ENCODE measurements around the gene ZNF865. TPM values are rescaled to one million over a fixed set of nuclear protein-coding genes. Genes with fewer than 3 reads are reported as not detected.

The ZNF865 gene
- total and polyA plus RNA-seq, 2 donors (not counting 1 experiment from before 2014, with no cell fraction given) = 1.2 TPM

GRCh38 chr19:55600662-55601028 lies 4.8 kb upstream of the ZNF865 start:
- Histone ChIP-seq H4K20me1 (ENCODE audit: control insufficient read depth, extremely low read depth, insufficient read depth, low read length) (no peaks in the 10 kb centered on the region), H3K4me3 (replicated peaks in 1 of 4; ENCODE audit: control extremely low read depth in 1 of 4, insufficient read depth in 1 of 4, low read depth in 3 of 4, low read length in 4 of 4) (peak overlapping the region; percentile 55 to 81 (median 63)), H3K4me2 (ENCODE audit: extremely low read depth, insufficient read depth, low read length) (peak overlapping the region; percentile 81), H3K27me3 (ENCODE audit: control insufficient read depth, insufficient read depth, low read length) (no peaks in the 10 kb centered on the region), H3K4me1 (ENCODE audit: control insufficient read depth, extremely low read depth, insufficient read depth, low read length) (peaks cover 6% of the 10 kb centered on the region), H2AFZ (ENCODE audit: low read length) (no peak overlapping the region), H3K27ac (ENCODE audit: insufficient read depth, low read length) (no peak overlapping the region), H3K9me3 (ENCODE audit: control insufficient read depth, insufficient read depth, low read depth, low read length) (no peaks in the 10 kb centered on the region), H3K36me3 (ENCODE audit: control insufficient read depth, insufficient read depth, low read length) (peaks cover 8% of the 10 kb centered on the region), H3K9ac (ENCODE audit: insufficient read depth, low read length) (peak overlapping the region; percentile 86), H3K79me2 (ENCODE audit: control insufficient read depth, insufficient read depth, low read length) (peaks cover 5% of the 10 kb centered on the region)
- TF ChIP-seq CTCF (conservative IDR thresholded peaks at IDR 0.05 in 1 of 2, IDR thresholded peaks at IDR 0.05 in 1 of 2; ENCODE audit: low read depth in 1 of 2, low read length in 2 of 2) = no peak
- TF ChIP-seq EZH2 (IDR thresholded peaks at IDR 0.05; ENCODE audit: low read length, missing control alignments) = no peak
- no peak for DNase-seq (ENCODE audit: low read depth in 2 of 2)

DNA sequence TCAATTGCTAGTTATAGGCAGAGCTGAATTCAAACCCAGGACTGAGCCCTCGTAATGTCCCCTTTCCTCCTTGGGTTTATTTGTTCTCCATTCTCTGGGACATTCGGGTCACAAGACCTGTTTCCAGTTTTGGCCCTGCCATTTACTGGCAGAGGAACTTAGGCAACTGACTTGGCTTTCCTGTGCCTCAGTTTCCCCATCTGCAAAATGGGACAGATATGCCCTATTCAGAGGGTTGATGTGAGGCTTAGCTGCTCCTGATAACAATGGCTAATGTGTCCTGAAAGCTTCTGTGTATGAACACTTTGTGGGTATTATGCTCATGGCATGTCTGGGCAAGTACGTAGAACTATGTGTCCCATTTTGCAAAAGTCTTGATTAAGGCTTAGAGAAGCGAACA lies 4.4 kb upstream of the ZNF865 start:
- Histone ChIP-seq H4K20me1 (ENCODE audit: control insufficient read depth, extremely low read depth, insufficient read depth, low read length) (no peaks in the 10 kb centered on the region), H3K27me3 (ENCODE audit: control insufficient read depth, insufficient read depth, low read length) (no peaks in the 10 kb centered on the region), H3K36me3 (ENCODE audit: control insufficient read depth, insufficient read depth, low read length) (peaks cover 7% of the 10 kb centered on the region), H3K79me2 (ENCODE audit: control insufficient read depth, insufficient read depth, low read length) (peaks cover 9% of the 10 kb centered on the region), H3K4me1 (ENCODE audit: control insufficient read depth, extremely low read depth, insufficient read depth, low read length) (peaks cover 6% of the 10 kb centered on the region), H2AFZ (ENCODE audit: low read length) (no peak overlapping the region), H3K4me2 (ENCODE audit: extremely low read depth, insufficient read depth, low read length) (peak overlapping the region; percentile 81), H3K4me3 (replicated peaks in 1 of 4; ENCODE audit: control extremely low read depth in 1 of 4, insufficient read depth in 1 of 4, low read depth in 3 of 4, low read length in 4 of 4) (peak overlapping the region; percentile 55 to 81 (median 63)), H3K9ac (ENCODE audit: insufficient read depth, low read length) (no peak overlapping the region), H3K9me3 (ENCODE audit: control insufficient read depth, insufficient read depth, low read depth, low read length) (no peaks in the 10 kb centered on the region), H3K27ac (ENCODE audit: insufficient read depth, low read length) (no peak overlapping the region)
- no peak for DNase-seq (ENCODE audit: low read depth in 2 of 2)
- no peak for TF ChIP-seq CTCF (conservative IDR thresholded peaks at IDR 0.05 in 1 of 2, IDR thresholded peaks at IDR 0.05 in 1 of 2; ENCODE audit: low read depth in 1 of 2, low read length in 2 of 2)
- TF ChIP-seq EZH2 (IDR thresholded peaks at IDR 0.05; ENCODE audit: low read length, missing control alignments) = no peak

DNA sequence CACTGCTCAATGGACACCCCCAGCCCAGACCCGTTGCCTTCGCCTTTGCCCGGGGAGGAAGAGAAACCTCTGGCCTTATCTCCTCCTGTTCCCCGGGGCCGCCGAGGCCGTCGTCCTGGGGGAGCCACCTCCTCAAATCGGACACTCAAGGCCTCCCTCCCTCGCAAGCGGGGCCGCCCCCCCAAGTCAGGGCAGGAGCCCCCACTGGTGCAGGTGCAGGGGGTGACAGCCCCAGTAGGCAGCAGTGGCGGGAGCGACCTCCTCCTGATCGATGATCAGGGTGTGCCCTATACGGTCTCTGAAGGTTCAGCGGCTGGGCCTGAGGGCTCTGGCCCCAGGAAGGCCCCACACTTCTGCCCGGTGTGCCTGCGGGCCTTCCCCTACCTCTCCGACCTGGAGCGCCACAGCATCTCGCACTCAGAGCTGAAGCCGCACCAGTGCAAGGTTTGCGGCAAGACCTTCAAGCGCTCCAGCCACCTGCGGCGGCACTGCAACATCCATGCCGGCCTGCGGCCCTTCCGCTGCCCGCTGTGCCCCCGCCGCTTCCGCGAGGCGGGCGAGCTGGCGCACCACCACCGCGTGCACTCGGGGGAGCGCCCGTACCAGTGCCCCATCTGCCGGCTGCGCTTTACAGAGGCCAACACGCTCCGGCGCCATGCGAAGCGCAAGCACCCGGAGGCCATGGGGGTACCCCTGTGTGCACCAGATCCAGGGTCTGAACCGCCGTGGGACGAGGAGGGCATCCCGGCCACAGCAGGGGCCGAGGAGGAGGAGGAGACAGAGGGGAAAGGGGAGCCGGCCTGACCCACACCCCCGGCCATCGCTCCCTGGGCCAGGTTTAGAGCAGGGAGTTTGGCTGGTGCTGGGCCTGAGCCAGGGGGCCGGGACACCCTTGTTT lies 3.1 kb upstream of the ZNF865 start:
- H3K4me1 ChIP-seq (ENCODE audit: control insufficient read depth, extremely low read depth, insufficient read depth, low read length) = peaks cover 10% of the 10 kb centered on the region
- H3K9ac ChIP-seq (ENCODE audit: insufficient read depth, low read length) = no peak overlapping the region
- no peaks in the 10 kb centered on the region for H4K20me1 ChIP-seq (ENCODE audit: control insufficient read depth, extremely low read depth, insufficient read depth, low read length)
- peaks cover 4% of the 10 kb centered on the region for H3K36me3 ChIP-seq (ENCODE audit: control insufficient read depth, insufficient read depth, low read length)
- no peaks in the 10 kb centered on the region for H3K27me3 ChIP-seq (ENCODE audit: control insufficient read depth, insufficient read depth, low read length)
- no peak overlapping the region for H2AFZ ChIP-seq (ENCODE audit: low read length)
- no peaks in the 10 kb centered on the region for H3K9me3 ChIP-seq (ENCODE audit: control insufficient read depth, insufficient read depth, low read depth, low read length)
- DNase-seq (ENCODE audit: low read depth in 2 of 2) = no peak
- no peak overlapping the region for H3K4me3 ChIP-seq (replicated peaks in 1 of 4; ENCODE audit: control extremely low read depth in 1 of 4, insufficient read depth in 1 of 4, low read depth in 3 of 4, low read length in 4 of 4)
- no peak overlapping the region for H3K4me2 ChIP-seq (ENCODE audit: extremely low read depth, insufficient read depth, low read length)
- TF ChIP-seq CTCF (conservative IDR thresholded peaks at IDR 0.05 in 1 of 2, IDR thresholded peaks at IDR 0.05 in 1 of 2; ENCODE audit: low read depth in 1 of 2, low read length in 2 of 2) (no peak), EZH2 (IDR thresholded peaks at IDR 0.05; ENCODE audit: low read length, missing control alignments) (no peak)
- H3K27ac ChIP-seq (ENCODE audit: insufficient read depth, low read length) = no peak overlapping the region
- peaks cover 20% of the 10 kb centered on the region for H3K79me2 ChIP-seq (ENCODE audit: control insufficient read depth, insufficient read depth, low read length)

Data from fibroblast of lung (primary cell).